Parathyroid adenoma (tissue), 2 donors: ENCODE results near the gene EBF3.

Experiments used
- H2AFZ ChIP-seq: fragments of 300-600 bp; sonication (generic); one replicate; pipeline ENCODE4 v1.7.0; 2017; ENCODE audit warnings: antibody characterized with exemption, mild to moderate bottlenecking
- H3K27ac ChIP-seq: fragments of 300-600 bp; sonication (generic); one replicate; pipeline ENCODE4 v1.7.0; 2017
- H3K27me3 ChIP-seq: fragments of 300-600 bp; sonication (generic); one replicate; pipeline ENCODE4 v1.7.0; 2017; ENCODE audit warnings: low read length; ENCODE audit not compliant: control insufficient read depth, insufficient read depth
- H3K36me3 ChIP-seq: fragments of 300-600 bp; sonication (generic); one replicate; pipeline ENCODE4 v1.7.0; 2017; ENCODE audit warnings: low read length; ENCODE audit not compliant: control insufficient read depth, insufficient read depth
- H3K4me1 ChIP-seq: fragments of 300-600 bp; sonication (generic); one replicate; pipeline ENCODE4 v1.7.0; 2017; ENCODE audit warnings: control low read depth
- H3K4me2 ChIP-seq: fragments of 300-600 bp; sonication (generic); one replicate; pipeline ENCODE4 v1.7.0; 2017; ENCODE audit warnings: low read length
- H3K4me3 ChIP-seq: fragments of 300-600 bp; sonication (generic); one replicate; pipeline ENCODE4 v1.7.0; 2017; ENCODE audit warnings: low read depth, low read length
- H3K79me2 ChIP-seq: fragments of 300-600 bp; sonication (generic); one replicate; pipeline ENCODE4 v1.7.0; 2017; ENCODE audit warnings: control low read depth
- H3K9ac ChIP-seq: fragments of 300-600 bp; sonication (generic); one replicate; pipeline ENCODE4 v1.7.0; 2017; ENCODE audit warnings: mild to moderate bottlenecking
- H3K9me3 ChIP-seq: fragments of 300-600 bp; sonication (generic); one replicate; pipeline ENCODE4 v1.7.0; 2017; ENCODE audit warnings: low read length; ENCODE audit not compliant: control insufficient read depth
- CTCF ChIP-seq: fragments of 300-600 bp; sonication (generic); IDR thresholded peaks from one replicate; pipeline ENCODE4 v1.7.0; 2017; ENCODE audit warnings: antibody characterized with exemption, mild to moderate bottlenecking
- donor health status: primary hyperparathyroidism.

The EBF3 gene

DNA sequence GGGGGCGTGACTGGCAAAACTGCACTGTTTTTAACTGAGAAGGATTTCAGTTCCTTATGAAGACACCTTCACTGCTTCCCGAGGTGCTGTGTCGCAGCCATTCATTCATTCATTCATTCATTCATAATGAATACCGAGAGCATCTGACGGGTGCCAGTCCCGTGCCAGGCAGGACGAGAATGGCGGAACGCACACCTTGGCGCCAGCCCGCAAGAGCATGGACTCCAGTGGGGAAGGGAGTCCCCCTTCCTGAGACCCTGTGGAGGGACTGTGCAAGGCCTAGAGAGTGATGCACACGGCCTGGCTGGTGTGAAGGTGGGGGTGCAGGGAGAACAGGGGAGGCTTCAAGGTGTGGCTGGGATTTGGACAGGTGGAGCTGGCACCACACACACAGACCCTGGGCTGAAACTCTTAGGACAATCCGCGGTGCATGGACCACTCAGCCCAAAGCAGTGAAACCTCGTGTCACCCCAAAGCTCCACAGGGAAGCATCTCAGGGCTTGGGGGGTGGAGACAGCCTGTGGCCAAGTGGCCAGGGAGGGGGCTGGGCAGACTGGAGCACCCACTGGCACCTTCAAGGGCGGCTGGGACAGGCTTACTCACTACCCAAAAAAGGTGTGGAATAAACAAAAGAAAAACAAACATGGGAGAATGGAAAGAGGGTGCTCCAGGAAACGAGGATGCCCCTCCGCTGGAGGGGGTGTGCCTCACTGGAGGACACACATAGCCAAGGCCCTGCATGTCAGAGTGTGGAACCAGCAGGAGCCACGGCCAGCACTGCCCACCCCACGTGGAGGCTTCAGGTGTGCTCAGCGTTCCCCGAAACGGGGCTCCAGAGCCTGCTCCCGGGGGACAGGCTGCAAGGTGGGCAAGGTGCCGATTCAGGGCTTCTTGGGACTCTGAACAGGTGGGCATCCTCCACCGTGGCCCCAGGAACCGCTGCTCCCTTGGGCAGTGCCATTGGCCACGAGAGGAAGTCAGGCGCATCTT is 37.7 kb downstream of the EBF3 start:
- no peak for TF ChIP-seq CTCF
- H3K36me3 ChIP-seq, result no peaks in the 10 kb centered on the region
- no peak overlapping the region for H2AFZ ChIP-seq
- H3K4me3 ChIP-seq, result no peak overlapping the region
- H3K27ac ChIP-seq, result no peak overlapping the region
- no peak overlapping the region for H3K9ac ChIP-seq
- H3K27me3 ChIP-seq, result no peaks in the 10 kb centered on the region
- H3K9me3 ChIP-seq, result no peaks in the 10 kb centered on the region
- H3K4me2 ChIP-seq, result no peak overlapping the region
- no peaks in the 10 kb centered on the region for H3K79me2 ChIP-seq
- no peaks in the 10 kb centered on the region for H3K4me1 ChIP-seq

- no peak overlapping the region for H3K27ac ChIP-seq
- no peaks in the 10 kb centered on the region for H3K9me3 ChIP-seq
- no peaks in the 10 kb centered on the region for H3K4me1 ChIP-seq
- no peak overlapping the region for H2AFZ ChIP-seq
- no peaks in the 10 kb centered on the region for H3K36me3 ChIP-seq
- H3K79me2 ChIP-seq, result no peaks in the 10 kb centered on the region
- no peak overlapping the region for H3K9ac ChIP-seq
- H3K27me3 ChIP-seq, result no peaks in the 10 kb centered on the region
- no peak overlapping the region for H3K4me3 ChIP-seq
- no peak for TF ChIP-seq CTCF
- no peak overlapping the region for H3K4me2 ChIP-seq
Observed at GRCh38 chr10:129924375-129925085, 39.5 kb downstream of the EBF3 start.

GRCh38 chr10:129922598-129923123 is 41.4 kb downstream of the EBF3 start:
- H3K9me3 ChIP-seq, result no peaks in the 10 kb centered on the region

DNA sequence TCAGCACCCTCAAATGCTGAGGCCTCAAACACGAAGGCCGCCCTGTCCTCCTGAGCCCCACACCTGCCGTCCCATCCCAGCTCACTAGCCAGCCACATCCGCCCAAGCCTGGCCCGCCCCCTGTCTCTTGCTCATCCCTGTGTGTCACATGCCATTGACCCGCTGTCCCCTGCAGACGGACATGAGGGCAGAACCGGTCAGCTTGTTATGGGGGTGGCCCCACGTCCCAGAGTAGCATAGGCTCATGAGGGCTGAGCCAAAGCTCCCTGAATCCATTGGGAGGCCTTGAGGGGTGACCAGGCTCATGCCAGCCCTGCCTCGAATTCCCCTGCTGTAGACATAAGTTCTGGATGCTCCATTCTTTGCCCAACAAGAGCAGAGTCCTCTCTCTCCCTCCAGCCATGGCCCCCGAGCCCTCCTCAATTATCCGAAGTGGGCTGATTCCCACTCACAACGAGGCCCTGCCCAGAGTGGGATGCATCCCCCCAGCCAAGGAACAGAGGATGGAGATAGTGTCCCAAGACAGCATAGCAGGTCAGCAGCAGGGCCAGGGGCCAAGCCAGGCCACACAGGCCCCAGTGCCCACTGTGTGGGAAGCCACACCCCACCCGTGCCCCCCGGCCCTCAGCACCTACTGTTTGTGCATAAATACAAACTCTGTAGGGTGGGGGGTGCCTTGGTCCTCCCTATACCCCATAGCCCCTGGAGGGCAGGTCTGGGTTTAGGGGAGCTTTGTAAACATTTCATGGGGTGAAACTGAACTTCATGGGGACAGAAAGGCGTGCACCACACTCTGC is 42.1 kb downstream of the EBF3 start:
- Histone ChIP-seq H3K4me1 (no peaks in the 10 kb centered on the region), H2AFZ (no peak overlapping the region), H3K4me2 (no peak overlapping the region), H3K9me3 (no peaks in the 10 kb centered on the region), H3K79me2 (no peaks in the 10 kb centered on the region), H3K9ac (no peak overlapping the region), H3K27me3 (no peaks in the 10 kb centered on the region), H3K36me3 (no peaks in the 10 kb centered on the region), H3K4me3 (no peak overlapping the region), H3K27ac (no peak overlapping the region)
- no peak for TF ChIP-seq CTCF

More at GRCh38 chr10:129922598-129923123, 41.4 kb downstream of the EBF3 start:
- no peaks in the 10 kb centered on the region for H3K4me1 ChIP-seq
- no peak overlapping the region for H3K4me3 ChIP-seq
- no peak for TF ChIP-seq CTCF
- no peak overlapping the region for H3K27ac ChIP-seq
- H3K9ac ChIP-seq, result no peak overlapping the region
- H3K4me2 ChIP-seq, result no peak overlapping the region
- no peak overlapping the region for H2AFZ ChIP-seq
- H3K36me3 ChIP-seq, result no peaks in the 10 kb centered on the region
- no peaks in the 10 kb centered on the region for H3K79me2 ChIP-seq
- H3K27me3 ChIP-seq, result no peaks in the 10 kb centered on the region
